Stimulated activated CD8-positive, alpha-beta memory T cell treated with anti-CD3 and anti-CD28 coated beads, Interleukin-15, amount 100 ng/mL, for 4 hours (primary cell): ENCODE data around the gene PTCH2.
"Not testable (repeated sequence)": the region's sequence is repeated elsewhere in the genome, so short reads cannot be mapped to it uniquely, and the experiment has no call there.

ENCODE experiments used
- DNase-seq, 2 donors: peaks; one replicate each; pipeline ENCODE4 v3.0.0-alpha.2; 2020; ENCODE audit warnings: low read depth in 2 of 2

PTCH2 gene

DNA sequence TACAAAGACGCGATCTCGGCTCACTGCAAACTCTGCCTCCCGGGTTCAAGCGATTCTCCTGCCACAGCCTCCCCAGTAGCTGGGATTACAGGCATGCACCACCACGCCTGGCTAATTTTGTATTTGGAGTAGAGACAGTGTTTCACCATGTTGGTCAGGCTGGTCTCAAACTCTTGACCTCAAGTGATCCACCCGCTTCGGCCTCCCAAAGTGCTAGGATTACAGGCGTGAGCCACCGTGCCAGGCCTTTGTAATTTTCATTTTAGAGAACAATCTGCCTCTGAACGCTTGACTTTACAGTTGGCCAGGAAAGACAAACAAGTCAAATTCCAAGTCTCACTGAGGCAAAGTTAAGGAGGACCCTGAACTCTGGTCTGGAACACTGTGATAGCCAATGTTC is 4.8 kb downstream of the PTCH2 start:
- DNase-seq: not testable (repeated sequence)

DNA sequence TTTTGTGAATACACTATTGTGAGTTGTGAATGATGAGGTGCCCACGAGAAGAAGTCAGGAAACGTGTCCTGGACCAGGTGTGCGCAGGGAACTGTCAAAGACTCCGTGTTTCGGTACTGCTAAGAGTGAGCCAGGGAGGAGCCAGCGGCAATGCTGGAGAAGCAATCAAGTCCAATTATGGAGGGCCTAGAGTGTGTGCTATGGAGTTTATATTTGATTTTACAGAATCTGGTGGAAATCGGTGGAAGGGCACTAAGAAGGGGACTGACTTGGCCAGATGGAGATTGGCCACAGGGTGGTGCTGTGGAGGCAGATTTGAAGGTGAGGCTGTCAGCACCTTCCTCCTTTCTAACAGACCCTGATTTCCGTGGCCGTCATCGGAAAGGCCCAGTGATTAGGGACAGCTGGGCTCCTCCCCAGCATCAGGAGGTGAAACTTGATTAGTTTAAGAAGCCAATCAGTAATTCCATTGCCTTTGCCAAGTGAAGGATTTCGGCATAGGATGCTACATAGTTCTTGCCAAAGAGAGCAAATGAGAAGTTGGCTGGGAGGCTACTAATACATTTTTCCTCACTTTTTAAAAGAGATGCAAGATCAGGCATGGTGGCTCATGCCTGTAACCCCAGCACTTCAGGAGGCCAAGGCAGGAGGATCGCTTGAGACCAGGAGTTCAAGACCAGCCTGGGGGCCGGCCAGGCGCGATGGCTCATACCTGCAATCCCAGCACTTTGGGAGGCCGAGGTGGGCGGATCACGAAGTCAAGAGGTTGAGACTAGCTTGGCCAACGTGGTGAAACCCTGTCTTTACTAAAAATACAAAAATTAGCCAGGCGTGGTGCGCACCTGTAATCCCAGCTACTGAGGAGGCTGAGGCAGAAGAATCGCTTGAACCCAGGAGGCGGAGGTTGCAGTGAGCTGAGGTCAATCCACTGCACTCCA is 7.0 kb downstream of the PTCH2 start:
- DNase-seq: peak; percentile 54 to 76

DNA sequence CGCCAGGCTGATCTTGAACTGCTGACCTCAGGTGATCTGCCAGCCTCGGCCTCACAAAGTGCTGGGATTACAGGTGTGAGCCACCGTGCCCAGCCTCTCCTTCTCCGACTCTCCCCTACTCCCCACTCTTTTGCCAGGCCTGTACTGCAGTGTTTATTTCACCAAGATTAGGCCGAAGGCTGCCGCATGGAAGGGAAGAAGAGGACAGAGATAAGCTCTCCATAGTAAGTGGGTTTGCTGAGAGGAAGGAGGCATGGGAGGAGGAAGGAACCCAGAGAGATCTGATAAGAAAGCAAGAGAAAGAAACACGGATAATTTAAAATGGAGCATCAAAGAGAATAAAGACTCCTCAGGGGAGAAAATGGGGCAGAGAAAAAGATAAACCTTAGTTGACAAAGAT is 8.7 kb downstream of the PTCH2 start:
- DNase-seq: no peak

DNA sequence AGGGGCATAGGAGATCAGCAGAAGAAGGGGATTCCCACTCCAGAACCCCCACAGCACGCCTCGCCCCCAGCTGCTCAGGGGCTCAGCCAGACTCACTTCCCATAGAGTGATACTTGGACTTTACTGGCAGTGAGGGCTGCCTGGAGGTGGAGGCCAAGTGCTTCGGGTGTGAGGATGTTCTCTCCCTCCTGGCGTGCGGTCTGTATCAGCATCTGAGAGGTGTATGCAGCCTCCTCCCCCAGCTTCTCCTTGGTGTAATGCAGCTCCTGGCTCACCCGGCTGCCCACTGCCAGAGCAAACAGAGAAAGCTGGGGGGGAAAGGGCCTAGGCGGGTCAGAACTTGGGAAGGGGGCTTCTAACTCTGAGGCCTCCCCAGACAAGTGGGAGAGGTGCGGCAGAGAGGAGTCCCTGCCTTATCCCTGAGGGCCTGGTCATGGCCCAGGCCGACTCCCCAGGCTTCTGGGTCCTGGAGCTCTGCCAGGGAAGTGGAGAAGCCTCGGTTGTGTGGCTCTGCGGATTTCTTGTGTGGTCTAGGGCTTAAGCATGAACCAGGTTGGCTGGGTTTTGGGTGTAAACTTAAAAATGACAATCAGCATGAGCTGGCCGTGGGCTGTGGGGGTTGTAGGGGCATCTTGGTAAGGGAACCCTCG is 10.9 kb downstream of the PTCH2 start:
- no peak for DNase-seq

DNA sequence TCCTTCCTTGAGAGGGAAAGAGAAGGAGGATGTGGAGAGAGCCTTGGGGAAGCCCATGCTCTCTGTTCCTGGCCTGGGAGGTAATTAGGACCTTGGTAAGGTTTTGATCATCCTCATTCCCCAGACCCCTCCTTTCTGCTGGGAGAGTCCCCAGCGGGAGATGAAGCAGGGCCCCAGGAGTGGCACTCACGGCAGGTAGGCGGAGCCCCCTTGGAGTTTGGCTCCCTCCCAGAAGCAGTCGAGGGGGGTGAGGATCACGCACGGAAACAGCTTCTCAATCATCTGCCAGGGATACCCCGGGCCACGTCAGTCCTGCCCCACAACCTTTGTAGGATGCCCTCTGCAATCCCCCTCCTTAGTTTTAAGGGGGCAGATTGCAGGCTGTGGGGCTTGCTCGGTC is 11.5 kb downstream of the PTCH2 start:
- DNase-seq: no peak

DNA sequence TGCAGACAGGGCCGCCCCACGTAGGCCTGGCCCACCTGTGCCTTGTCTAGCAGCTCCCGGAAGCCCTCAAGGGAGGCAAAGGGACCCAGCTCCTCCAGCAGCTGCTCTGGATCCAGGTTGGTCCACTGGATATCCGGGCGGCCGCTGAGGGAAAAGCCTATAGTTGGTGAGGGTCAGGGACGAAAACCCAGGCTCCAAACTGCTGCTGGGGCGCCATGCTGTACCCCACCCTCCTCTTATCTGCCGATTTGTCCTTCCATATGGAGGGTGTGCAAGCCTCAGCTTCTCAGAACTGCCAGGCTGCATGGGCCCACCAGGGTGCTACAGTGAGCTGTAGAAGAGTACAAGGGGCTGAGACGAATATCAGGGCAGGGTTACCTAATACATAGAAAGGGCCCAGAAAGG is 12.2 kb downstream of the PTCH2 start:
- no peak for DNase-seq

DNA sequence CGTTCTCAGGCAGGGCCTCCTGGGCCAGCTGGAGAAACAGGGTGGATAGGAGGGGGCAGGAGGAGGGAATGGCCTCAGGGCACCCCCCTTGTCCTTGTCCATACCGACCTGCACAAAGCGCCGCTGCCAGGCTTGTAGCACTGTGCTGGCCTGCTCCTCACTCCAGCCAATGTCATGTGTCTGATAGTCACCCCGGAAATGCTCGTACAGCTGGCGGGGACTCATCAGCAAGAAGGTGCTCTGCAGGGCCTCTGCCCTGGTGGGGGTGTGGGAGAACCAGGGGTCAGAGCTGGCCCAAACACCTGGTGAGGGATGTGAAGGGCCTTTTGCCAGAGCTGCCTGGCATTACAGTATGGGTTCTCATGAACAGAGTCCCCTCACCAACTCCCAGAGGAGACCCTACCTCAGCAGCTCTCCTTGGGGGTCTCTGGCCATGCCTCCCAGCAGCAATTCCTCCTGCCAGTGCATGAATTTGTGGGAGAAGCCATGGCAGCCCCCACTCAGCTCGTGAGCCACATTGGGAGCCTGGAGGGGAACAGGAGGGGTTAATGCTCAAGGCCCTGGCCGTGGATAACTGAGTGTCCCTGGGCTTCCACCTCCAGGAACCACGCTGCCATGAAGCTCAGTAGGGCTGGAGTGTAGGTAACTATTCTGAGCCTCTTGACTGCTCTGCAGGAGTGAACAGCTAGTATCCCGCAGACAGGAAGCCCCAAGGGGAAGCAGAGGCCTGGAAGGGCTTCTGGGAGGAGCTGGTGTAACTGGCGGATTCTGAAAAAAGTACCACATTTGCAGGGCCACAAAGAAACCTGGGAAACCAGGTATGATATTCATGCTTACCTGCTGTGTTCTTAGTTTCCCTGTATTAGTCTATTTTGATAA is 13.3 kb downstream of the PTCH2 start:
- no peak for DNase-seq

DNA sequence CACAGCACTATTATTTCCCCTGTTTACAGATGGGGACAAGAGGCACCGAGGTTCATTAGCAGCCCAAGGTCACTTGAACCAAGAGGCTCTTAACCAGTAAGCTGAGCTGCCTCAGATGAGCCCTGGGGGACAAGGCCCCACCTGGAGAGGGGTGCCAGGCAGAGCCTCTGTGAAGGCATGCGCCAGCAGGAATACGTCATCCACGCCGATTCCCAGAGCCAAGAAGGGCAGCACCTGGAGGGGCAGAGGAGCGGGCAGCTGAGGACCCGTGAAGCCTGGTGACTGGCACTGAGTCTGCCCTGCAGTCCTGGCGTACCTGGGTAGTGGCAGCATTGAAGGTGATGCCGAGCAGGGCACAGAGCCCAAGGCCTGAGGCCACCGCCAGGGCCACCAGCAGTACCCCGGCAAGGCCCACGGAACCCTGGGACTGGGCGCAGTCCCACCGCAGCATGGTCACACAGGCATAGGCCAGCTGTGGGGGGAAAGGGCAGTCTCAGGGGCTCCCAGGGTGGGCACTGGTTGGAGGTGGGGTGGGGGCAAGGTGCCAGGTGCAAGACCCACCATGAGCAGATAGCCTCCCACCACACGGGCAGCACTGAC is 14.1 kb downstream of the PTCH2 start:
- no peak for DNase-seq

DNA sequence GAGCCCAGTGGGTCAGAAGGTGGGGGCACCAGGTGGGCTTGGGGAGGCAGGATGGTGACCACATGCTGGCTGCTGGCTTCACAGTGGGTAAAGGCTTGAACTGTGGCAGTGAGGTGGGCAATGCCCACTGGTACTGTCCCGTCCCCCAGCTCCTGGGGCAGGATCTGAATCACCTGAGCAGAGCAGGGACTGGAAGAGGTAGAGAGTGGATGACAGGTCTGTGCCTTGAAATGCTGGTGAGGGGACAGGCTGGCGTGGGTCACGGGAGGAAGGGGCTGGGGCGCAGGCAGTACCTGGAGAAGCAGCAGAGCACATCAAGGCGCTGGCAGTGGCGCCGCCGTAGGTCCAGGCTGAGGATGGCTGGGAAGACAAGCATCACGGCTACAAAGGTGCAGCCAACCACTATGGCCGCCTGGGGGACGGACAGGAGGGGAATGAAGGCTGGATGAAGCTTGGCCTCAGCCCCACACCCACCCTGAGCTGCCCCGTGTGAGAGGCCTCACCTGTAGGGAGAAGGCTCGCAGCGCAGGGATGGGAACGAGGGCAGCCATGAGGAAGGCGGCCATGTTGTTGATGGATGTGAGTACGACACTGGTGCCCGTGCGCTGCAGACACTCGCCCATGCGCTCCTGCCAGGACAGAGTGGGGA is 14.9 kb downstream of the PTCH2 start:
- DNase-seq: no peak

DNA sequence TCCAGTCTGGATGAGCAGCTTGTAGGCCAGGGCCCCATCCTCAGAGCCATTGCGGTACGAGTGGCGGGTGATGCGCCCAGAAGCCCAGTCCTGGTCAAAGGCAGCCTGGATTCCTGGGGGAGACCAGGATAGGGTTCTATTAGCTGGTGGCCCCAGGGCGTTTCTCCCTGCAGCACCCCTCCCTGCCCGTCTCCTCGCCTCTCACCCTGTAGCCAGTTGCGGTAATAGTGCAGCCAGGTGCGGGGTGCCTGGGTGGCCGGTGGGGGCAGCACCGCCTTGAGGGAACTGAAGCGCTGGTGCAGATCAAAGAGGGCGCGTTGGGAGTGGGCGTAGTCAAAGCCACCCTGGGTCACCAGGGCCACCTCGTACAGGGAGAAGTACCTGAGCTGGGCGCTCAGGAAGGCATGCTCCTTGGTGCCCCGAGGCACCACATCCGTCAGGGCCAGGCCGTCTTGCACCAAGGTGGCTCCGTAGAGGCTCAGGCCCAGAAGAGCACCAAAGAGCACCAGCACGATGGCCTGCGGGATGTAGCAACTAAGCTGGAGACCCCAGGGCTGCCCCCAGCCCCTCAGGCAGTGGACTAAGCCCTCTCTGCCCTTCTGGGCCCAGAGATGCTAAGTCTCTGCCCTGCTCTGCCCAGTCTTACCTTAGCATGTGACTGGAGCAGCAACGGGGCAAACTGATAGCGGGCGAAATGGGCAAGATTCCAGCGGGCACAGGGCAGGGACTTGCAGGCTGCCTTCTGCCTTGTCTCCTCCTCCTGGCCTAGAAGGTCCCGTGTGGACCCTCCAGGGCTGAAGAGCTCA is 15.7 kb downstream of the PTCH2 start:
- DNase-seq: no peak

DNA sequence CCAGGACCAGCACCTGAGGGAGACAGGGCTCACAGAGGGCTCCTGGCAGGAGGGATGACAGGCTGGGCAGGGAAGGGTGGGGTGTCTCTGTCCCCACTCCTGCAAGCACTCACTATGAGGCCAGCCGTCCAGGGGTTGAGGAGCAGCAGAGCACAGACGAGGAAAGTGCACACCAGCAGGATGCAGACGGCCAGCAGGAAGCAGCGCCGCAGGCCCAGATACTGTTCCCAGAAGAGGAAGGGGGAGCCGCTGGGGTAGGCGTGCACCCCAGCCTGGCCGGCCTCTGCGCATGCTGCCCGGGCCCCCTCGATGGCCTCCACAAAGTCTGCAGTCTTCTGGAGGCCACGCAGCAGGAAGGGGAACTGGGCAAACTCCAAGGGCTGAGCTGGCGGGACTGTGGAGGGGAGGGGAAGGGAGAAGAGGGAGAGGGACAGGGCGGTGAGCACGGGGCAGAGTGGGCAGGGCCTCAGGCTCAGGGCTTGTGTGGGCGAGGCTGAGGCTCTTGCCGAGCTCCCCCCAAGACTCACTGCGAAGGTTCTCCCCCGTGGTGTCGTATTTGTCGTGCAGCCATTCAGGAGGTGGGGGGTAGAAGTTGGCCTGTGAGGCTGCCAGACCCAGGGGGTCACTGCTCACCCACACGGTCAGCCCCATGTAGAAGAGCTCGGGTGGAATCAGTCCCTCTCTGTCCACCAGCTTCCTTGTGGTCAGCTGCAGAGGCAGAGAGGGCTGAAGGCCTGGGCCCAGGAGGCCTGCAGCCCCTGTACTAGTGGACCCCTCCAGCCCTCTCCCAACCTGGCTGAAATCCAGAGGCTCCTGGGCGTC is 16.5 kb downstream of the PTCH2 start:
- DNase-seq: no peak

DNA sequence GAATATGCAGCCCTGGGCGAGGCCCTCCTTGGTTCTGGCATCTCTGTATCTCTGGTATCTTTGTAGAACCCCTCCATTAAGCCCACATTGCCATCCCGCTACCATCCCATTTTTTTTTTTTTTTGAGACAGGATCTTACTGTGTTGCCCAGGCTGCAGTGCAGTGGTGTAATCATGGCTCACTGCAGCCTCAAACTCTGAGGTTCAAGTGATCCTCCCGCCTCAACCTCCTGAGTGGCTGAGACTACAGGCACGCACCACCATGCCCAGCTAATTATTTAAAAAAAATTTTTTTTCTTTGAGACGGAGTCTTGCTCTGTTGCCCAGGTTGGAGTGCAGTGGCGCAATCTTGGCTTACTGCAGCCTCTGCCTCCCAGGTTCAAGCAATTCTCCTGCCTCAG is 18.7 kb downstream of the PTCH2 start:
- DNase-seq: not testable (repeated sequence)

DNA sequence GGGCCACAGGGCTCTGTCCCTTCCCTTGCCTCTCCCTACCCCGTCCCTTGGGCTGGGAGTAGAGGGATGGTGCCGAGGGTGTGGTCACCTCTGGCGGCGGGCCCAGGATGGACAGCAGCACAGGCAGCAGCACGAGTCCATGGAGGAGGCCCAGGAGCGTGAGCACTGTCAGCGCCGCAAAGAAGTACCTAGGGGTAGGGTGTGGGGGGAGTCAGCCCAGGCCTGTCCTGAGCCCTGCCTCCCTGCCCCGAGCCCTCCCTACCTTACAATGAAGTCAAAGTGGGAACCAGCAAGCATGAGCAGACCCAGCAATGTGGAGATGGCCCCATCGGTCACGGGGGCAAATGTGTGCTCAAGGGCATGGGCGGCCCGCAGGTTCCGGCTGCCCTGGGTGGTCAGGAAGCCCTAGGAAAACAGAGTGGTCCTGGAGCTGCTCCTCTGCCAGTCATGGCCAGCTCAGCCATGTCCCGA is 20.0 kb downstream of the PTCH2 start:
- no peak for DNase-seq

DNA sequence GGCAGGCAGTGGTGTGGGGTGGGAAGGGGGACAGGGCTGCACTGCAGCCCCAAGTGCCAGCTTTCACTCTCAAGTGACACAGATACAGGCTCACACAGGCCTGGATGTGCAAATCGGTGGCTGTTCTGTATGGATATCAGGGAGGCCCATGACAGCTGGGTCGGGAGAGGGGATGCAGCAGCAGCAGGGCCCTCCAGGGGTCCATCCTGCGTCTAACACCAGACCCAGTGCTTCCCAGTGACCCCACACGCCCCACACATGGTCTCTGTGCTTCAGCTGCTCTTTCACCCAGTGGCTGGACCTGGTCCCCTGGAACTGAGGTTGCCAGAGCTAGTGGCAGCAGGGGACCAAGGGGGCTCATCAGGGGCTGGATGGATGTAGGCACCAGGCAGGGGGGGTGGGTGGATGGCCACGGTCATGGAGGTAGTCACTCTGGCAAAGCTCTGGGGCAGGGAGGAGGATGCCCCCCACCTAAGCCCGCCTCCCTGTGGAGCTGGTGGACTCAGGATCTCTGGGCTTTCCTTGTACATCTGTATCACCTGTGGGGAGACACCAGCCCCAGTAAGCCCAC is 20.8 kb downstream of the PTCH2 start:
- DNase-seq: no peak

DNA sequence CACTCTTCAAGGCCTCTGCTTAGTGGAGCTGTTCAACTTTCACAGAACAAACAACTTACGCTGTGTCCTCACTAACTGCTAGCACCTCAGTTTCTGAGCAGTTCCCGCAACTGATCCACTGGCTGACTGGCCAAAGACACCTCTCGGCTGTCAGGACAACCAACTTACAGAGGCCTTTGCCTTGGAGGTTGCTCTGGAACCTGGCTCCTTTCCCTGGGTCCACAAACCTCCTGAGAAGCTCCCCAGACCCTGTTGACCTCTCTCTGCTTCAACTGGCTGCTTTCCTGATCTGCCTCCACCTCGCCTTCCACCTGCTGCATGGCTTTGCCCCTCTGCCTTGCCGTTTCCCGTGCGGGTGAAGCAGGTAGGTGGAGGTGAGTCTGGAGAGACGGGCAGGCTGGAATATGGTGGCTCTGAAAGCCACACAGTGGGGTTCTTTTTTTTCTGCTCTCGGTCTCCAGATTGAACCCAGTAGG is 21.8 kb downstream of the PTCH2 start:
- DNase-seq: no peak

DNA sequence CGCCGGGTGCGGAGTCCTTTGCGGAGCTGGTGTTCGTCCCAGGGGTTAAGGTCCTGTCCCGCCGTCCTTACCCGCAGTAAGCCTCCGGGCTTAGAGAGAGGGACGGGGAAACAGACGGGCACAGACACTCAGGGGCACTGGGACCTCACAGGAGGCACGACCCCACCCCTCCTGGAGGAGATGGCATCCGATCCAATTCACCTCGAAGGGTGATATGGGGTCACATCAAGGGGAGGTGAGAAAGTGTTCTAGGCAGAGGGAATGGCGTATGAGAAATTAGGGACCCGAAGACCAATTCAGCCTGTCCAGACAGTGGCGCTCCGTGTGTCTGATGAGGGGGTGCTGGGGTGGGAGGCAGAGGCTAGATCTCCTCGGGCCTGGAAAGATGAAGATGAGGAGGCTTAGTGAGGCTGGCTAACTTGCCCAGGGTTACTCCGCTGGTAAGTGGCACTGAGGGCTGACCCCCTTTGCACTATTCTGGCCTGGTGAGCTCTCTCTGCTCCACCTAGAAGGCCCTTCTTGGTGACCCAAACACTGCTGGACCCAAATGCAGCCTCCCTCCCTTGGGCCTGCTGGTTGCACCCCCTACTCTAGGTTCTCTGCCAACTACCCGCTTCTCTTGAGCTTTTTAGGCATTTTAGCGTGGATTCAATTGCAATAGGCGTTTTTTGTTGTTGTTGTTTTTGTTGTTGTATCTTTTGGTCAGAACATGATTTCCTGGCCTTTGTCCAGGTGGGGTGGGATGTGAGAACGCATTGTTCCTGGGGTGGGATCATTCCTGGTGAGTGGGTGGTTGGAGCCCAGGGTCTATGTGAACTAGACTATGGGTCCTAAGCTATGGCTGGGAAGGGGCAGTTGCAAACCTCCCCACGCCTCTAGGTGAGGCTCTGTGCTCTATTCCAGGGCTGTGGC is 22.5 kb downstream of the PTCH2 start:
- no peak for DNase-seq

DNA sequence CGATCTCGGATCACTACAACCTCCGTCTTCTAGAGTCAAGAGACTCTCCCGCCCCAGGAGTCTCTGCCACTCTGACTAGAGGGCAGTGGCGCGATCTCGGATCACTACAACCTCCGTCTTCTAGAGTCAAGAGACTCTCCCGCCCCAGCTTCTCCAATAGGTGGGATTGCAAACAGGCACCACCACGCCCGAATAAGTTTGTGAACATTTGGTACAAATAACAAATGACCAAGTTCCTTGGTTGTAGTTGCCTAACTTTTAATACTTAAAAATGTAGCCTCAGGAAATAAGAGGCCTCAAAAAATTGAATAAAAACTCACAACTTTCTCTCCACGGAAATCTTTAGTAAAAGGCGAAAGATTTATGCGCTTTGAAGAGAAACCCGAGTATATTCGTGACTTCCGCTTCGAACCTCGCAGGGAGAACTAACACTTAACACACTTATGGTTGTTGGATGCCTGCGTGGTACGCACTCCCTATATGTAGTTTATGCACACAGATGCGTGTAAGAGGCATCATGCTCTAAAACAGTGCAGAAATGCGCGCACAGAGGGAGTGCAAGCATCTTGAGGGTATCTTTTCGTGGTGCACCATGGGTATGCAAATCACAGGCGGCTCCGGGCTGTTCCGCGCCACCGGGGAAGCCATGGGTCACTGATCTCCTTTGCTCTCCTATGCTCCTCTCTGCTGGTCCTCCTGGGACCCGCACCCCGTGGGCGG is 23.3 kb downstream of the PTCH2 start:
- DNase-seq: peak; percentile 50 to 52
